ENCODE data around the gene IFTAP.

The IFTAP gene

GRCh38 chr11:36600180-36600579 lies 5.9 kb downstream of the IFTAP start:
- no peak for DNase-seq

DNA sequence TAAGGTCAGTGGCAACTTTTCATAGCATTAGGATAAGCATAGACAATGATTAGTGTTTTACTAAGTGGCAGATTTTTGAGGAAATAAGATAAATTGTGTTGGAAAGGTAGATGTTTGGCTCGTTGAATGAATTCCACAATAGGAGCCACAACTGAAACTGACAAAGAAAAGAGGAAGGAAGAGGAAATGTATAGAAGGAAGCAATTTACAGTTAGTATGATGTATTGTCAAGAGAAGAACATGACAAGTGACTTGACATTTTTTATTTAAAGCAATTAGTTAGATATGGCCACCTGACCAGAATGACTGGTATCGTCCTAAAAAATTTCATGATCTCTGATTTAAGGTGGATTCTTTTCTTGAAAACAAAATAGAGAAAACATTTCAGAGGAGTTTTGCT lies 6.9 kb downstream of the IFTAP start:
- no peak for DNase-seq

DNA sequence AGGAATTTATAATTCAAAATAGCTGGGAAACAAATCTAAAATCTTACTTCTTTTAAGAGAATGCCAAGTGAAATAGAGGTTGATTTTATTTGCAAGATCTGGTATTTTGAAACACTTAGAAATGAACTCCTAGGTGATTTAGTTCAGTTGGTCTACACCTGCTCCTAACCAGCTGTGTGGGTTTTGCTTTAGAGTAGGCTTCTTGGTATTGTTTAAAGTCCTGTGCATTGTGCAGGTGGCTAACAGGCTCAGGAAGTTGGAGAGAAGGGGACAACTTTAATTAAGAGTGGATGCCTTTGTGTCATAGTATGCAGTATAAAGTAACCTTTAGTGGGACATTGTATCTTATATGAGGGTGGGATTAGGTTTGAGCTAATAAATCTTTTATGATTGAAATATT lies 7.8 kb downstream of the IFTAP start:
- DNase-seq, result no peak

GRCh38 chr11:36605221-36606216 lies 11.2 kb downstream of the IFTAP start:
- no peak for DNase-seq

- DNase-seq, result no peak
Observed at GRCh38 chr11:36608491-36609199, 14.3 kb downstream of the IFTAP start.

- DNase-seq, result no peak
Observed at GRCh38 chr11:36609383-36609782, 15.1 kb downstream of the IFTAP start.

- no peak for DNase-seq
Observed at GRCh38 chr11:36615826-36616225, 21.5 kb downstream of the IFTAP start.

GRCh38 chr11:36617543-36618362 lies 23.5 kb downstream of the IFTAP start:
- DNase-seq, result no peak

GRCh38 chr11:36618363-36619047 lies 24.2 kb downstream of the IFTAP start:
- DNase-seq, result no peak

DNA sequence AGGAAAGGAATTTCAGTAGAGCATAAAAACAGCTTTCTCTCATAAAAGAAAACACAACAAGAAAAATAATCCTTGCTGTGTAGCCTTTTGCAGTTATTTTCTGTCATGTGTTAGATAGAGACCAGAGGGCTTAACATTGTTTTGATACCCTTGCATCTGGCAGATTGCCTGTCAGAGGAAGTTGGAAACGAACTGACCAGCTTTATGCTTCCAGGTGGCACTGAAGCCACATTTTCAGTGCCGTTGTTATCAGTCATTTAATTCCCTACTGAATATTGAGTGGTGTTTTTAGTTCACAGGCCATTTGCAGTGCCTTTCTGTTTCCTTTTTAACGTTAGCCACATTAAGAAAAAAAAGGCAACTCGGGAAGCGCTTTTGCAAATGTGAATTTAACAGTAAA lies 25.2 kb downstream of the IFTAP start:
- DNase-seq, result no peak

DNA sequence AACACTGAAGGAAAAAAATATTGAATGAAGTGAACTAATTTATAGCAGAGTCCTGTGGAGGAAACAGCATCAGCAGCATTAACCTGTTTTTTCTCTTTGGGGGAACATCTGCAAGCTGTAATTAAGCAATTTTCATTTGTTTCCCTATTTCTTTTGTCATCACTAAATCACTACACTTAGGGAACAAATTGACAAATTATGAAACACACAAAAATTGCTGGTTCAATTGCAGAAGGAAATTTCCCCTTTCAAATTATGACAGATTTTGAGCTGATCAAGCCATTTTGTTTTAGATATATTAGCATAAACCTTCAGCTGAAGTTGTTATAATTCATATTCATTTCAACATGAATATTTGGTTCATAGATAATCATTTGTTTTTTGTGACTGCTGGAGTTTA lies 25.9 kb downstream of the IFTAP start:
- DNase-seq, result no peak

- DNase-seq, result no peak
Observed at GRCh38 chr11:36622431-36623136, 28.3 kb downstream of the IFTAP start.

DNA sequence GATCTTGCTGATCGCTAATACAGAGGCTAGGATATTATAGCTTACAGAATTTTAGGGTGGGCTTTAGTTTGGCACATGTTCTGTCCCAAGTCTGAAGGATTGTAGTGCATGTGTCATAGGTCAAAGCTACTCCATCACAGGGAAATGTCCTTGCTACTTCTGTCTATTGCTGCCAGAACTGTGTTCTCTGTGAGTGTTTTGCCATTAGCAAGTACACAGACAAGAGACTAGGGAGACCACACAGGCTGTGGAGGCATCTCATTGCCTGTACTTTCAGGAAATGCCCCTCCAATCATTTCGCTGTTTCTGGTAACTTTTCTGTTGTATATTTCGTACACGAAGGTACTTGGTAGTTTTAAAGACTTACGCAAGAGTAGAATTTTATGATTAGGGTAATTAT lies 29.2 kb downstream of the IFTAP start:
- no peak for DNase-seq

DNA sequence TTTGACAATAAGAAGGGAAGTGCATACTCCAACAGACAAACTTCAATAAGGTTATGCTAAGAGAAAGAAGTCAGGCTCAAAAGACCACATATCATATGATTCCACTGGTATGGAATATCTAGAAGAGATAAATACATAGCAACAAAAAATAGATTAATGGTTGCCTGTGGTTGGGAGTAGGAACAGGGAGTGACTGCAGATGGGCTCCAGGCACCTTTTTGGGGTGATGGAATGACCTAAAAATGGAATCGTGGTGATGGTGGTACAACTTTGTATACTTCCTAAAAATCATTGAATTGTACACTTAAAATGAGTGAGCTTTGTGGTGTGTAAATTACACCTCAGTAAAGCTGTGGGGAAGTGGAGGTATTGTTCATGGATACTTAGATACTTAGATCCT lies 32.7 kb downstream of the IFTAP start:
- DNase-seq, result no peak

DNA sequence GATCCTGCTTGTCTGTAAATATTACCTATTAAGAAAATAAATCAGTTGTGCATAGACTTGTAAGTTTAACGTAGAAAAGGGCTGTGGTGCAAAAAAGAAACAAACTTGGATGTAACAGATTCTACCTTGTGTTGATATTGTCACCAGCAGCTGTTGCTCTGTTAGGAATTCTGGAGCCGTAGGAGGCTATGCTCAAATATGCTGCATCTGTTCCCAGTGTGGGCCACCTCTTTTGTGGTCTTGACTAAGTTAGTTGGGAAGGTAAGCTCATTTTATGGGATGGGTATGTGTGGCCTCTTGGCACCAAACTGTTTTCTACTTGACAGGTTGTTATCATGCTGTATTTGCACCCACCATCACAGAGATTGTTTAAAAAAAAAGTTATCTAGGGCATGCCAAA lies 33.2 kb downstream of the IFTAP start:
- no peak for DNase-seq

- DNase-seq, result no peak
Observed at GRCh38 chr11:36628141-36628540, 33.8 kb downstream of the IFTAP start.

GRCh38 chr11:36628765-36629244 lies 34.5 kb downstream of the IFTAP start:
- no peak for DNase-seq

DNA sequence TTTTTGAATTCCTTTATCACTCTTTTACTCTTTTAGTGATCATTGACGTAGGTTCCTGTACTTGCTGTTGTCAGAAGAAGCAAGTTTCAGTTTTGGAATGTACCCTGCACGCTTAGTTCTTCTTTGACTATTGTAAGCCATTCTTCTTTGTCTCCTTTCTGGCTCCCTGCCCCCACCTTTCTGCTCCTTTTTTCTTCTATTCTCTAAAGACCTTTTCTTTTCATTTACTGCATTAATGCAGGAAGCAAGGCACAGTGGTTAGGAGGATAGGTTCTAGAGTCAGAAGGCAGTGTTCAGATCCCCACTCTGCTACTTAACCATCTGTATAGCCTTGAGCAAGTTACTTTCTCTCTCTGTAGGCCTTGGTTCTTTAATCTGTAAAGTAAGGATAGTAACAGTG lies 37.5 kb downstream of the IFTAP start:
- DNase-seq, result no peak

DNA sequence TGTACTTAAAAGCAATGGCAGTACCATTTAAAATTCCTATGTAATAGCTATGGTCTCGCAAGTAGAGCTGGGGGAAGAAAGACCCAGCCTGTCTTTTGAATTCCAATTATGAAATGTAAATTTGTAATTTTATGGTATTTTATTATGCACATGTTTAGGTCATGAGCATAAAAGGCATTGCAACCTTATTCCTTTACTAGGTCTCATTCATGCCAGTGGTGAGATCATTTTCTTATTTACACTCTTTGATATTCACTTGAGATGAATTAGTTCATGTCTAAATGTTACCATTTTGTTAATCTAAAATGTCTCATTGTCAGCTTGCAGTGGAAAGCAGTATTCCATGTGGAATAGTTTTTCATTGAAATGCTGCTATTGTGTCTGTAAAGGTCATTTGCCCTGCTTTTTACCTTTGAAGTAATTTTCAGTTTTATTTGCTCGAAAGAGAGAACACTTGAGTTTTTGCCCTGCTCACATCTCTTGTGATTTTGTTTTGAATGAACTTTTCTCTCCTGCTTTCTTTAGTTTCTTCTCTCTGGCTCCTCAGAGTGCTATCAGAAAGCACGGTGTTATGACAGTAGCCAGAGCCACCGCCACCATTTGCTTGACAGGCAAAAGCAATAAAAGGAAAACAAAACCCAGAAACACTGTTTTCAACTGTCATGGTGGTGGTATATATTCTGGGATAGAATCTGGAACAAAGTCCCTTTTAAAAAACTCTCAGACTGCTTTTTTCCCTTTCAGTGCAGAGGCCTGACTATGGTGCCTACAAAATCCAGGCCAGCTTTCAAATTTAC lies 41.0 kb downstream of the IFTAP start:
- DNase-seq, result no peak

DNA sequence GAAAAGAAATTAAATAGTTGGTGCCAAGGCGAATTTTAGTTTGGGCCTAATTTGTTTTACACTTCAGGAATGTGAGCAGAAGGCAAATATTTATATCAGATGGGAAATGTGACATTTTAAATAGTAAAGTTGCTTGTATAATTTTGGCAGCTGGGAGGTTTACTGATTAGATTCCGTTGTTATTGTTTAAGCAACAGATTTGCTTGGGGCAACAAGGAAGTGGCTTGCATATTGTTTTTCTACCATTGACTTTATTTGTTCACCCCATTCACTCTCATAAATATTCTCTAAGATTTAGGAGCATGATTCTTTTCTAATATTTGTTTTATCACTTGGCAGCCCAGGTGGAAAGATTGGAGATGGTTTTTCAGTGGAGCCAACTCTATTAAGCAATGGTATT lies 44.3 kb downstream of the IFTAP start:
- no peak for DNase-seq
